Hepatocyte (in vitro differentiated cells): ENCODE results near the gene CEP83. TPM values are rescaled to one million over a fixed set of nuclear protein-coding genes. Genes with fewer than 3 reads are reported as not detected.

Experiments
- DNase-seq: peaks from one replicate; pipeline ENCODE4 v3.0.0-alpha.2; 2016; ENCODE audit warnings: low spot score
- H2AFZ ChIP-seq: fragments of 200-600 bp; sonication (generic); 2 replicates; pipeline ENCODE4 v1.6.0; 2016; ENCODE audit warnings: antibody characterized with exemption, mild to moderate bottlenecking
- H3K27ac ChIP-seq: fragments of 200-600 bp; sonication (generic); 2 replicates; pipeline ENCODE4 v1.5.1; 2016; ENCODE audit warnings: mild to moderate bottlenecking
- H3K27me3 ChIP-seq: fragments of 200-600 bp; sonication (generic); 2 replicates; pipeline ENCODE4 v1.6.1; 2016
- H3K36me3 ChIP-seq: fragments of 200-600 bp; sonication (generic); replicated peaks from 2 replicates; pipeline ENCODE4 v1.5.1; 2016; ENCODE audit warnings: low read depth; ENCODE audit not compliant: insufficient read depth
- H3K4me1 ChIP-seq: fragments of 200-600 bp; sonication (generic); 2 replicates; pipeline ENCODE4 v1.5.1; 2016; ENCODE audit warnings: mild to moderate bottlenecking, moderate library complexity; ENCODE audit not compliant: insufficient read depth
- H3K4me2 ChIP-seq: fragments of 200-600 bp; sonication (generic); 2 replicates; pipeline ENCODE4 v1.6.0; 2016
- H3K4me3 ChIP-seq: fragments of 200-600 bp; sonication (generic); 2 replicates; pipeline ENCODE4 v1.5.1; 2016; ENCODE audit warnings: mild to moderate bottlenecking
- H3K79me2 ChIP-seq: fragments of 200-600 bp; sonication (generic); 2 replicates; pipeline ENCODE4 v1.6.0; 2017; ENCODE audit warnings: mild to moderate bottlenecking
- H3K9me2 ChIP-seq: fragments of 200-600 bp; sonication (generic); replicated peaks from 2 replicates; pipeline ENCODE4 v1.6.0; 2017; ENCODE audit warnings: mild to moderate bottlenecking; ENCODE audit not compliant: insufficient read depth
- H3K9me3 ChIP-seq: fragments of 200-600 bp; sonication (generic); 2 replicates; pipeline ENCODE4 v1.5.1; 2016; ENCODE audit warnings: low read depth, mild to moderate bottlenecking
- H4K20me1 ChIP-seq: fragments of 200-600 bp; sonication (generic); 2 replicates; pipeline ENCODE4 v1.6.0; 2016; ENCODE audit warnings: mild to moderate bottlenecking; ENCODE audit not compliant: insufficient read depth, poor library complexity, severe bottlenecking
- EZH2 ChIP-seq: fragments of 200-600 bp; sonication (generic); IDR thresholded peaks from 2 replicates; pipeline ENCODE4 v1.6.1; 2016; ENCODE audit warnings: antibody characterized with exemption, mild to moderate bottlenecking, borderline replicate concordance
- EZH2phosphoT487 ChIP-seq: fragments of 200-600 bp; sonication (generic); IDR thresholded peaks from one replicate; pipeline ENCODE4 v1.6.1; 2018; ENCODE audit warnings: antibody characterized with exemption, mild to moderate bottlenecking, low read depth, moderate library complexity; ENCODE audit not compliant: unreplicated experiment, severe bottlenecking
- WGBS: methylation state at CpG from one replicate; pipeline ENCODE4 v1.1.6; 2016; ENCODE audit warnings: low lambda C conversion rate; ENCODE audit errors: missing lambda C conversion rate; 5-methylcytosine and 5-hydroxymethylcytosine counted together
- polyA plus RNA-seq: library from polyadenylated mRNA; unstranded; fragments of >200 nt; fragmentation: Nextera tagmentation; extraction: Ambion mirVana; gene quantifications from 2 replicates; pipeline ENCODE4 v1.2.1, GENCODE V29; 2016
- total RNA-seq: library from RNA; depleted of rRNA; stranded (reverse); fragments of >200 nt; gene quantifications from 2 replicates; pipeline ENCODE4 v1.2.3, GENCODE V29; 2014
- TF ChIP-seq, protein P1 (sequence below): fragments of 200-600 bp; sonication (generic); IDR thresholded peaks from 2 replicates; pipeline ENCODE4 v1.5.1; 2016; ENCODE audit warnings: antibody characterized with exemption, mild to moderate bottlenecking; ENCODE audit not compliant: poor library complexity

The CEP83 gene
- total and polyA plus RNA-seq, 2 experiments from 2014 or later = 3.7 to 20.1 TPM

DNA sequence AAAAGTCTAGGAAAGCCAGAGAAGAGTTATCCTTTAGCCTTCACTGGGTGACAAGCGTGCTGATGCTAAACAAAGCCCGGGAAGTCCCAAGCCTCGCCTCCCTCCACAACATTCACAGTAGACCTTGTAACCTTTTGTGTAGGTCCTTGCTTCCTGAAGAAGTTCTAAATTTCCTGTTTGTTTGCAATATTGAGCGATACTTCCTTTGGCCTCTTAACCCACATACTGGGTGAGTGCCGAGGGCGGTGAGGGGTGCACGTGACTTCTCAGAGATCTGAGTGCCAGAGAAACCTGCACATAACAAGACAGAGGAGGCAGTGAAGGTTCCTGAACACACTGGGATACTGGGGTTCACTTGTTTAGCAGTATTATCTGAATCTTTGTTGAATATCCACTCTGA is 177.0 kb downstream of the CEP83 start:
- H3K4me2 ChIP-seq = no peak overlapping the region
- no peaks in the 10 kb centered on the region for H4K20me1 ChIP-seq
- no peaks in the 10 kb centered on the region for H3K79me2 ChIP-seq
- no peaks in the 10 kb centered on the region for H3K9me3 ChIP-seq
- no peak for DNase-seq
- 85% methylated on average over 7 of the region's 7 CpGs for WGBS
- H3K4me3 ChIP-seq = no peak overlapping the region
- H3K4me1 ChIP-seq = peaks cover 9% of the 10 kb centered on the region
- no peaks in the 10 kb centered on the region for H3K9me2 ChIP-seq
- no peak for TF ChIP-seq EZH2phosphoT487
- TF ChIP-seq, protein P1, sequence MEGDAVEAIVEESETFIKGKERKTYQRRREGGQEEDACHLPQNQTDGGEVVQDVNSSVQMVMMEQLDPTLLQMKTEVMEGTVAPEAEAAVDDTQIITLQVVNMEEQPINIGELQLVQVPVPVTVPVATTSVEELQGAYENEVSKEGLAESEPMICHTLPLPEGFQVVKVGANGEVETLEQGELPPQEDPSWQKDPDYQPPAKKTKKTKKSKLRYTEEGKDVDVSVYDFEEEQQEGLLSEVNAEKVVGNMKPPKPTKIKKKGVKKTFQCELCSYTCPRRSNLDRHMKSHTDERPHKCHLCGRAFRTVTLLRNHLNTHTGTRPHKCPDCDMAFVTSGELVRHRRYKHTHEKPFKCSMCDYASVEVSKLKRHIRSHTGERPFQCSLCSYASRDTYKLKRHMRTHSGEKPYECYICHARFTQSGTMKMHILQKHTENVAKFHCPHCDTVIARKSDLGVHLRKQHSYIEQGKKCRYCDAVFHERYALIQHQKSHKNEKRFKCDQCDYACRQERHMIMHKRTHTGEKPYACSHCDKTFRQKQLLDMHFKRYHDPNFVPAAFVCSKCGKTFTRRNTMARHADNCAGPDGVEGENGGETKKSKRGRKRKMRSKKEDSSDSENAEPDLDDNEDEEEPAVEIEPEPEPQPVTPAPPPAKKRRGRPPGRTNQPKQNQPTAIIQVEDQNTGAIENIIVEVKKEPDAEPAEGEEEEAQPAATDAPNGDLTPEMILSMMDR = no peak
- TF ChIP-seq EZH2 = no peak
- no peak overlapping the region for H3K27ac ChIP-seq
- peaks cover 43% of the 10 kb centered on the region for H3K27me3 ChIP-seq
- H3K36me3 ChIP-seq = no peaks in the 10 kb centered on the region
- H2AFZ ChIP-seq = no peak overlapping the region

DNA sequence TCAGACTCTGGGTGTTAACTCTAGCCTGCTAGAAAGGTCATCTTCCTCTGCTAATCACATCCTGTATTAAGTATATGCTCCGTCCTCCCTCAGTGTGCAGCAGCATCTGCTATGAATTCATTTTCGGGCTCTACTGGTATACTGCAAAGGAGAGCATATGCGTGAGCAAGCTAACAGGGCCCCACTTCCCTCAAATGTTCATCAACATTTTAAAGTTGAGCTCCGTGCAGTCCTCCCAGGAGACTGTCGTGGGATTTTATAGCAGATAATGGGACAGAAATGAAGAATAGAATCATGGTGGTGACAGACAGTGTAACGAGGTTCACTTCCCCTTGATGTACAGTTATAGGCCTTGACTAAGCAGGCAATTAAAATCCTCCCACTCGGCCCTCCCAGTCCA is 179.6 kb downstream of the CEP83 start:
- Histone ChIP-seq H3K79me2 (no peaks in the 10 kb centered on the region), H2AFZ (no peak overlapping the region), H3K4me3 (no peak overlapping the region), H3K4me2 (no peak overlapping the region), H3K27me3 (peaks cover 35% of the 10 kb centered on the region), H3K9me3 (no peaks in the 10 kb centered on the region), H3K9me2 (no peaks in the 10 kb centered on the region), H3K27ac (no peak overlapping the region), H3K36me3 (no peaks in the 10 kb centered on the region), H3K4me1 (no peaks in the 10 kb centered on the region), H4K20me1 (no peaks in the 10 kb centered on the region)
- DNase-seq = no peak
- TF ChIP-seq EZH2 (no peak), EZH2phosphoT487 (no peak)
- TF ChIP-seq, protein P1 = no peak
- WGBS = 75% methylated on average over 7 of the region's 7 CpGs

DNA sequence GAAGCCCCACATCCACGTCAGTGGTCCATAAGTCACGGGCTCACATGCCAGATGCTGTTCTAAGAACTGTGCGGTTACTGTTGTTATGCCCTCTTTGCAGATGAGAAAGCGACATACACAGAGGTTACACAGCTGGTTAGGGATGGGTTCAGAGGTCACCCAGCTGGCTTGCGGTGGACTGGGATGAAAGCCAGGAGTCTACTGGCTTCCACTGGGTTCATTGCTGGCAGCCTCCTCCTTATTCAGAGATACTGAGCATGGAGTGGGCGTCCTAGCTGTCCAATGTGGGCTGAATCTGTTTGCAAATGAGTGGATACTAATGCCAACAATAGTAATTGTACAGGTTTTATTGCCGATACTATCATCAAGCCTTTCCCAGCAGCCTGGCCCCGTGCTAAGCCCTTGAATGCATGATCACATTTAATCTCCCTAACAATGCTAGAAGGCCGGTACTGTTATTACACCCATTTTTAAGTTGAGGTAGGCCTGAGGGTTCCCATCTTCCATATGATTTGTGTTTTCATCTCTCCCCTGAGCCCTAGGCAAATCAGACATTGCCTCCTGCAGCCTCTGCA is 182.2 kb downstream of the CEP83 start:
- Histone ChIP-seq H3K4me1 (no peaks in the 10 kb centered on the region), H3K9me3 (no peaks in the 10 kb centered on the region), H2AFZ (no peak overlapping the region), H3K4me2 (no peak overlapping the region), H3K36me3 (no peaks in the 10 kb centered on the region), H3K79me2 (no peaks in the 10 kb centered on the region), H3K9me2 (no peaks in the 10 kb centered on the region), H3K27ac (no peak overlapping the region), H3K4me3 (no peak overlapping the region), H4K20me1 (no peaks in the 10 kb centered on the region), H3K27me3 (peaks cover 23% of the 10 kb centered on the region)
- TF ChIP-seq EZH2 = no peak
- no peak for TF ChIP-seq EZH2phosphoT487
- TF ChIP-seq, protein P1 = no peak
- WGBS = 93% methylated on average over 9 of the region's 9 CpGs
- no peak for DNase-seq

DNA sequence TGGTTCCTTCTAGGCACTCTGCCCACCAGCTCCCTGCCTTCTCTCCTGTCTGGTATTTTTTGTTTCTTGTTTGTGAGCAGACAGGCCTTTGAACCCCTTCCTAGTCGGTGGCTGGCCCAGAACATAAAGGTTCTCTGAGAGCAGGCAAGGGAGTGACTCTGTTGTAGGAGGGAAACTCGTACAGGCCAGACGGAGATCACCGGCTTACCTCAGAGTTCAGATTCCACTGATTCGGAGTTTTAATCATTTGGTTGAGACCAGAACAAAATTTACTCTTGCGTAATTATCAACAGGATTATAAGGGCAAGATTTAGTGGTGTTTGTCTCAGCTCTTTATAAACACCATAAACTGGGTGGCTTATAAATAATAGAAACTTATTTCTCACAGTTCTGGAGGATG is 182.9 kb downstream of the CEP83 start:
- TF ChIP-seq EZH2 (no peak), EZH2phosphoT487 (no peak)
- TF ChIP-seq, protein P1 = no peak
- DNase-seq = no peak
- no peaks in the 10 kb centered on the region for H3K9me3 ChIP-seq
- no peak overlapping the region for H3K4me3 ChIP-seq
- H2AFZ ChIP-seq = no peak overlapping the region
- H3K36me3 ChIP-seq = no peaks in the 10 kb centered on the region
- no peaks in the 10 kb centered on the region for H3K9me2 ChIP-seq
- no peaks in the 10 kb centered on the region for H4K20me1 ChIP-seq
- H3K4me1 ChIP-seq = no peaks in the 10 kb centered on the region
- H3K4me2 ChIP-seq = no peak overlapping the region
- WGBS = 79% methylated on average over 6 of the region's 6 CpGs
- no peak overlapping the region for H3K27ac ChIP-seq
- peaks cover 15% of the 10 kb centered on the region for H3K27me3 ChIP-seq
- no peaks in the 10 kb centered on the region for H3K79me2 ChIP-seq
